ENCODE data around the gene CLEC18A. TPM values are rescaled to one million over a fixed set of nuclear protein-coding genes. Genes with fewer than 3 reads are reported as not detected.
"Not testable (repeated sequence)": the region's sequence is repeated elsewhere in the genome, so short reads cannot be mapped to it uniquely, and the experiment has no call there.

The CLEC18A gene
- total RNA-seq, 3 donors from 2014 or later = 0.43 to 2.9 (median 1.6) TPM

DNA sequence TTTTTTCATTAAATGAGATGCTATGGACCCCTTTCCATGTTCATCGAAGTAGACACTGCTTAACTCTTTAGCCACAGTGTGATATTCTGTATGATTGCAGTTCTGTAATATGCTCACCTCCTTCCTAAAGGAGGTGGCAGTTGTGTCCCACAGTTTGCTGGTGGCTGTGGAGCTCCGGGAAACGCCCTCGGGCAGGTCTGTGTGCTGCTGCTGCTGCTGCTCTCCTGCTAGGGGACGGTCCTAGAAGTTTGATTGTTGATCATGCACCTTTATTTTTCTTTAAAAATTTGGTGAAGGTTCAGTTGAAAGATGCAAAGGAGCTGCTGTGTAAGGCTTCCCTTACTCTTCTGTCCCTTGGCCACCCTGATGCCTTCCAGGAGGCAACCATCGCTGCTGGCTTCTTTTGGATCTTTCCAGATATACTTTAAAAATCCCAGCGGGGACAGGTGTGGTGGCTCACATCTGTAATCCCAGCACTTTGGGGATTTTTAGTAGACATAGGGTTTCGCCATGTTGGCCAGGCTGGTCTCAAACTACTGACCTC lies 8.4 kb upstream of the CLEC18A start:
- H3K36me3 ChIP-seq (ENCODE audit: low read depth) = no peaks in the 10 kb centered on the region

DNA sequence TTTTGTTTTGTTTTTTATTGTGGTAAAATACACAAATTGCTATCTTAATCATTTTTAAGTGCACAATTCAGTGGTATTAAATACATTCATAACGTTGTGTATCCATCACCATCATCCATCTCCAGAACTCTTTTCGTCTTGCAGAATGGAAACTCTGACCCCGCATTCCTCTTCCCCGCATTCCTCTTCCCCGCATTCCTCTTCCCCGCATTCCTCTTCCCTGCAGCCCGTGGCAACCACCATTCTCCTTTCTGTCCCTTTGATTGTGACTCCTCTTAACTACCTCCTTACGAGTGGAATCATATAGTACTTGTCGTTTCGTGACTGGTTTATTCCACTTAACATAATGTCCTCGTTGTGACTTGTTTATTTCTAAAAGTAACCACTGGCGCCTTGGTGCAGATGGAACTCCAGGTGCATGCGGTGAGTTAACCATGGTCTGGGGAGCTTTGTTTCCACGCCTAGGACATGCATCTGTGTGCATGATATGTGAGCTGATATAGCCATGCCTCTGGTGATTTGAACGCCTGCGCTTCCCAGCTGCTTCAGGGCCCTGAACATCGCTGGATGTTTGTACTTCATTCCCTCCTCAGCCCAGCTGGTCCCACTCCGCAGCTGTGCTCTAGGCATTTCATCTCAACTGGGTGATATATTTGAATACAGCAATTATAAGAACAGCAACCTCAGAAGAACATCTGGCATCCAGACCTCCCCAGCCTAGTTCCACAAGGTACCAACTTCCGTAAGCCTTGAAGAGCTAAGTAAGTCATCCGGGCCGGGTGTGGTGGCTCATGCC lies 7.7 kb upstream of the CLEC18A start:
- intact Hi-C loops (cut with DNase I, micrococcal nuclease); H3K4me3 ChIP-seq: not testable (repeated sequence)

More for the DNA sequence above, 8.4 kb upstream of the CLEC18A start:
- DNase-seq (no peak), ATAC-seq (no peak)
- H3K9me3 ChIP-seq = no peaks in the 10 kb centered on the region
- intact Hi-C loops (cut with DNase I, micrococcal nuclease) = no loop called here
- no peak overlapping the region for H3K4me3 ChIP-seq
- TF ChIP-seq, protein P1, sequence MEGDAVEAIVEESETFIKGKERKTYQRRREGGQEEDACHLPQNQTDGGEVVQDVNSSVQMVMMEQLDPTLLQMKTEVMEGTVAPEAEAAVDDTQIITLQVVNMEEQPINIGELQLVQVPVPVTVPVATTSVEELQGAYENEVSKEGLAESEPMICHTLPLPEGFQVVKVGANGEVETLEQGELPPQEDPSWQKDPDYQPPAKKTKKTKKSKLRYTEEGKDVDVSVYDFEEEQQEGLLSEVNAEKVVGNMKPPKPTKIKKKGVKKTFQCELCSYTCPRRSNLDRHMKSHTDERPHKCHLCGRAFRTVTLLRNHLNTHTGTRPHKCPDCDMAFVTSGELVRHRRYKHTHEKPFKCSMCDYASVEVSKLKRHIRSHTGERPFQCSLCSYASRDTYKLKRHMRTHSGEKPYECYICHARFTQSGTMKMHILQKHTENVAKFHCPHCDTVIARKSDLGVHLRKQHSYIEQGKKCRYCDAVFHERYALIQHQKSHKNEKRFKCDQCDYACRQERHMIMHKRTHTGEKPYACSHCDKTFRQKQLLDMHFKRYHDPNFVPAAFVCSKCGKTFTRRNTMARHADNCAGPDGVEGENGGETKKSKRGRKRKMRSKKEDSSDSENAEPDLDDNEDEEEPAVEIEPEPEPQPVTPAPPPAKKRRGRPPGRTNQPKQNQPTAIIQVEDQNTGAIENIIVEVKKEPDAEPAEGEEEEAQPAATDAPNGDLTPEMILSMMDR (IDR thresholded peaks at IDR 0.05) = no peak
- no peaks in the 10 kb centered on the region for H3K4me1 ChIP-seq (ENCODE audit: low read depth)

DNA sequence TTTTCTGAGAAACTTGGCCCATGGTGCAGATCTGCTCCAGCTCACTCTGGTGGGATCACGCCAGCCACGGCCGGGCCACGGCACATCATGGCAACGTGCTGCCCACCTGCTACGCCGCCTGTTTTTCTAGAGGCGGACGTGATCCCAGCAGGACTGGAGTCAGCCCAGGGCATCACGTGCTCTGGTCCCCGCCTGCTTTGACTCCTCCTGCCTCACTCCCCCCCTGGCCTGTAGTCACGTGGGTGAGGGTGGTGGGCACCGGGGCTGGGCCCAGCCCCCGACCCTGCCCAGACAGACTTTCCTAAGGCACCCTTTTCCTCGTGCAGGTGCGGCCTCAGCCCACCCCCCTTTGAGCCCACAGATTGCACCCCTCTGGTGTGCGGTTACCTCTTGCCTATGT lies 723 bp upstream of the CLEC18A start:
- H3K9me3 ChIP-seq; H3K36me3 ChIP-seq (ENCODE audit: low read depth); H3K4me3 ChIP-seq; H3K4me1 ChIP-seq (ENCODE audit: low read depth); intact Hi-C loops (cut with DNase I, micrococcal nuclease); DNase-seq: not testable (repeated sequence)
- ATAC-seq = peak; percentile 10

More for the DNA sequence above, 7.7 kb upstream of the CLEC18A start:
- H3K4me1 ChIP-seq (ENCODE audit: low read depth); DNase-seq; H3K9me3 ChIP-seq; H3K36me3 ChIP-seq (ENCODE audit: low read depth): not testable (repeated sequence)
- ATAC-seq = peak; percentile 32

- H3K36me3 ChIP-seq (ENCODE audit: low read depth); H3K4me3 ChIP-seq; H3K4me1 ChIP-seq (ENCODE audit: low read depth); H3K9me3 ChIP-seq; DNase-seq; intact Hi-C loops (cut with DNase I, micrococcal nuclease): not testable (repeated sequence)
- ATAC-seq = peak; percentile 9
Observed at GRCh38 chr16:69951672-69952031, 518 bp downstream of the CLEC18A start.

DNA sequence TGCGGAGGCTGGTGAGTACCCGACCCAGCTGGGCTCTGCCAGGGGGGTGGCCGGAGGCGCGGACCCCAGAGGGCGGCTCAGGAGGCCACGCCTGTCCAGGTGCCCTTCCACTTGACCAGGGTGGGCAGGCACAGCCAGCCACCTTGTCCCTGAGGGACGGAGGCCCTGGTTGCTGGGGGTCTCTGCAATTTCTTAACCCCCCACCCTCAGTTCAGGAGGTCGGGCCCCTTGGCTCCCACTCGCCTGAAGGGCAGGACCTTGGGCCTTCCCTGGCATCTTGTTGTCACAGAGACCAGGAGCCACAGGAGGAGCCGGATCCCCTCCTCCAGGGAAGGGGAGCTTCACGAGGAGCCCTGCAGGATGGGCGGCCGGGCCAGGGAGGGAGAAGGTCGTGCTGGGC lies 982 bp downstream of the CLEC18A start:
- H3K4me3 ChIP-seq; ATAC-seq; DNase-seq; intact Hi-C loops (cut with DNase I, micrococcal nuclease); H3K9me3 ChIP-seq; H3K4me1 ChIP-seq (ENCODE audit: low read depth); H3K36me3 ChIP-seq (ENCODE audit: low read depth): not testable (repeated sequence)

- intact Hi-C loops (cut with DNase I, micrococcal nuclease); H3K9me3 ChIP-seq; H3K4me3 ChIP-seq; H3K36me3 ChIP-seq (ENCODE audit: low read depth); H3K4me1 ChIP-seq (ENCODE audit: low read depth); ATAC-seq: not testable (repeated sequence)
- peak in 1 of 3 donors; percentile 39 for DNase-seq
Observed at GRCh38 chr16:69952572-69953355, 1.6 kb downstream of the CLEC18A start.

DNA sequence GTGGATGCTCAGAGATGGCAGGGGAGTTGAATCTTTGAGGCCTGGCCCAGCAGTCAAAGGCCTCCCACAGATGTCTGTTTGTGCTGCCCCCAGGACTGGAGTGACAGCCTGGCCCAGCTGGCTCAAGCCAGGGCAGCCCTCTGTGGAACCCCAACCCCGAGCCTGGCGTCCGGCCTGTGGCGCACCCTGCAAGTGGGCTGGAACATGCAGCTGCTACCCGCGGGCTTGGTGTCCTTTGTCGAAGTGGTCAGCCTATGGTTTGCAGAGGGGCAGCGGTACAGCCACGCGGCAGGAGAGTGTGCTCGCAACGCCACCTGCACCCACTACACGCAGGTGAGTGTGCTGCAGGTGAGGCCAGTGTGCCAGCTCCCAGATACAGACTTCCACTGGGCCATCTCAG lies 3.1 kb downstream of the CLEC18A start:
- H3K36me3 ChIP-seq (ENCODE audit: low read depth); H3K4me1 ChIP-seq (ENCODE audit: low read depth); ATAC-seq; H3K9me3 ChIP-seq; H3K4me3 ChIP-seq; intact Hi-C loops (cut with DNase I, micrococcal nuclease): not testable (repeated sequence)
- DNase-seq = peak in 1 of 3 donors; percentile 18

GRCh38 chr16:69963312-69963711 lies 12.2 kb downstream of the CLEC18A start:
- intact Hi-C loops (cut with DNase I, micrococcal nuclease); H3K4me3 ChIP-seq; H3K9me3 ChIP-seq; H3K36me3 ChIP-seq (ENCODE audit: low read depth); ATAC-seq; H3K4me1 ChIP-seq (ENCODE audit: low read depth); DNase-seq: not testable (repeated sequence)

GRCh38 chr16:69964960-69965660 lies 14.0 kb downstream of the CLEC18A start:
- DNase-seq (peak in 1 of 3 donors; percentile 75), ATAC-seq (peak; percentile 97)
- H3K4me3 ChIP-seq; intact Hi-C loops (cut with DNase I, micrococcal nuclease); H3K9me3 ChIP-seq; H3K36me3 ChIP-seq (ENCODE audit: low read depth); H3K4me1 ChIP-seq (ENCODE audit: low read depth): not testable (repeated sequence)

- not testable (repeated sequence) for DNase-seq, H3K4me3 ChIP-seq
Observed at GRCh38 chr16:69965661-69966054, 14.5 kb downstream of the CLEC18A start.

DNA sequence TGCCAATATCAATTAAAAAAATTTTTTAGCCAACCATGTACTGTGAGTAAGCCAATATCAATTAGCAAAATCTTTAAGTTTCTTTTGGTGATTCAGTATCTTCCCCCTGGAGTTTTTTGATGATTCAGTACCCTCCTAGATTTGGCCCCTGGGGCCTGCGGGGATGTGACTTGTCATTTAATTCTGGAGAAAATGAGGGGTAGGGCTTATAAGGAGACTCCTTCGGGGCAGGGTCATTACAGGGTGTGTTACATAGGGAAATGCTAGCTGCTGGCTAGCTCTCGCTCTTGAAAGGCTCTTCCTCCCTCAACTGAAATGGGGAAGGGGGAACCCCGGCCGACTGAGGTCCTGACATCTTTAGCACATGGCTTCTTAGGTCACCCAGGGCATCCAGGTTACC lies 16.6 kb downstream of the CLEC18A start:
- ATAC-seq; H3K4me3 ChIP-seq; H3K36me3 ChIP-seq (ENCODE audit: low read depth); DNase-seq; intact Hi-C loops (cut with DNase I, micrococcal nuclease); H3K9me3 ChIP-seq; H3K4me1 ChIP-seq (ENCODE audit: low read depth): not testable (repeated sequence)

More at GRCh38 chr16:69965661-69966054, 14.5 kb downstream of the CLEC18A start:
- H3K36me3 ChIP-seq (ENCODE audit: low read depth); H3K4me1 ChIP-seq (ENCODE audit: low read depth); H3K9me3 ChIP-seq; intact Hi-C loops (cut with DNase I, micrococcal nuclease): not testable (repeated sequence)
- ATAC-seq = peak; percentile 66

DNA sequence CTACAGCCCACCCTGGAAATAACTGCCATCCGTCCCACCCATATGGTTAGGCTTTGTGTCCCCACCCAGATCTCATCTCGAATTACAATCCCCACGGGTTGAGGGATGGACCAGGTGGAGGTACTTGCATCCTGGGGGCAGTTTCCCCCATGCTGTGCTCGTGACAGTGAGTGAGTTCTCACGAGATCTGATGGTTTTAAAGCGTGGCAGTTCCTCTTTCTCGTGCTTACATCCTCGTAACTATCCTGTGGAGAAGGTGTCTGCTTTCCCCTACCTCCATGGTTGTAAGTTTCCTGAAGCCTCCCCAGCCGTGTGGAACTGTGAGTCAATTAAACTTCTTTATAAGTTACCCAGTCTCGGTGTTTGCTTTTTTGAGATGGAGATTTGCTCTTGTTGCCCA lies 17.0 kb downstream of the CLEC18A start:
- intact Hi-C loops (cut with DNase I, micrococcal nuclease); H3K4me1 ChIP-seq (ENCODE audit: low read depth); DNase-seq; H3K36me3 ChIP-seq (ENCODE audit: low read depth); H3K9me3 ChIP-seq; ATAC-seq; H3K4me3 ChIP-seq: not testable (repeated sequence)

DNA sequence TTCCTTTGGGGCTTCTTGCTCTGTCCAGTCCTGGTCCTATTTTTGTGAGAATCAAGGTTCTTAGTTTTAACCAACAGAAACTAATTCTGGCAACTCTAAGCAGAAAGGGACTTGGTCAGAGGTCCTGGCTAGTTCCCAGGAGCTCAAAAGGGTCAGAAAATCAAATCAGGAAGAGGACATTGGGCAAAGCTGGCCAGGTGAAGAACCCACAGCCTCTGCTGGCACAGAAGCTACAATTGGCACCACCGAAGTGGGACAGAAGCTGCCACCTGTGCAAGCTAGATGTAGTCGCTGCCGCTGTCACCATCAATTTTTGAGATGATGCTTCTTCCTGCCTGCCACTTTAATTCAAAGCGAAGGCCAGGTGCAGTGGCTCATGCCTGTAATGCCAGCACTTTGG lies 18.5 kb downstream of the CLEC18A start:
- H3K4me1 ChIP-seq (ENCODE audit: low read depth); H3K9me3 ChIP-seq; H3K36me3 ChIP-seq (ENCODE audit: low read depth); ATAC-seq; intact Hi-C loops (cut with DNase I, micrococcal nuclease); H3K4me3 ChIP-seq; DNase-seq: not testable (repeated sequence)

All from mucosa of descending colon (tissue), 3 donors.